ENCODE measurements around the gene ADSS1.

The ADSS1 gene

GRCh38 chr14:104723651-104724406, at the start of gene ADSS1:
TSS of gene ADSS1 (plus strand) at chr14:104724229. CDS start at chr14:104724271, 42 bp downstream.
- DNase-seq, result peak; percentile 64

- DNase-seq, result no peak
These were observed 48.6 kb upstream of the ADSS1 start for GRCh38 chr14:104675447-104675846.

- no peak for DNase-seq
These were observed 47.8 kb upstream of the ADSS1 start for GRCh38 chr14:104676130-104676693.

- DNase-seq, result peak; percentile 69
These were observed 47.1 kb upstream of the ADSS1 start for GRCh38 chr14:104676694-104677511.

- peak; percentile 84 for DNase-seq
These were observed 46.3 kb upstream of the ADSS1 start for GRCh38 chr14:104677512-104678332.

GRCh38 chr14:104678346-104678745, 45.7 kb upstream of the ADSS1 start:
- DNase-seq, result no peak

GRCh38 chr14:104678901-104679705, 44.9 kb upstream of the ADSS1 start:
- no peak for DNase-seq

GRCh38 chr14:104680056-104680805, 43.8 kb upstream of the ADSS1 start:
- no peak for DNase-seq

- DNase-seq, result no peak
These were observed 43.0 kb upstream of the ADSS1 start for GRCh38 chr14:104680806-104681688.

- no peak for DNase-seq
These were observed 42.3 kb upstream of the ADSS1 start for GRCh38 chr14:104681689-104682074.

GRCh38 chr14:104682107-104682593, 41.9 kb upstream of the ADSS1 start:
- DNase-seq, result no peak

GRCh38 chr14:104683653-104684448, 40.2 kb upstream of the ADSS1 start:
- no peak for DNase-seq

GRCh38 chr14:104684449-104684821, 39.6 kb upstream of the ADSS1 start:
- no peak for DNase-seq

- peak; percentile 30 for DNase-seq
These were observed 38.6 kb upstream of the ADSS1 start for GRCh38 chr14:104685216-104685997.

GRCh38 chr14:104685998-104686610, 37.9 kb upstream of the ADSS1 start:
- no peak for DNase-seq

GRCh38 chr14:104686624-104687517, 37.2 kb upstream of the ADSS1 start:
- no peak for DNase-seq
